Activated naive CD4-positive, alpha-beta T cell (primary cell): ENCODE results near the gene MEIOSIN.
A peak's percentile ranks its signal among the peaks of the same experiment; 100 is the strongest.

Source experiments
- DNase-seq, 4 experiments: peaks; one replicate each; lab custom pipeline; 2025; lab: John Stamatoyannopoulos, UW

MEIOSIN gene

DNA sequence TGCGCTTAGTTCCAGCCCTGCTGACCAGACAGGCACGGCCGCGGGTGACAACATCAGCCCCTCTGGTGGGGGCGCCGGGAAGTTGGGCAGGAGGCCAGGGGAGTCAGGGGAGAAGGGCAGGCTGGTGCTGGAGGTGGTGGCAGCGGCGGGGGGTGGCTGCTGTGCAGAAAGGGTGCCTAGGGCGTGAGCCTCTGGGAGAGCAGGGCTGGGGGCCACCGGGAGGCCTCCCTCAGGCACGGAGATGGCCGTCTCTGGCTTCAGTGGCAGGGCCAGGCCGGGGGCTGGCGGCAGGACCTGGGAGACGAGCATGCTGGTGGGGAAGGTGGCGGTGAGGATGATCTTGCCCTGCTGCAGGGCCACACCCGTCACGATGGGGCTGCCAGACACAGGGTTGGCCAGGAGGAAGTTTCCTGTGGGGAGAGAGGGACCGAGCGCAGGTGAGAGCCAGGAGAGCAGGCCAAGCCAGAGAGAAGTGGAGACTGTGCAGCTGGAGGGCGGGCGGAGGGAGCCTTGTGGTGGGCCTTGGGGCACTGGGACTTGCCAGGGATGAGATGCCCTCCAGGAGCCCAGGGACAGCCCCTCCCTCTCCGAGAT lies 32.6 kb downstream of the MEIOSIN start:
- DNase-seq = no peak

GRCh38 chr19:45766296-45766868 lies 33.1 kb downstream of the MEIOSIN start:
- no peak for DNase-seq

DNA sequence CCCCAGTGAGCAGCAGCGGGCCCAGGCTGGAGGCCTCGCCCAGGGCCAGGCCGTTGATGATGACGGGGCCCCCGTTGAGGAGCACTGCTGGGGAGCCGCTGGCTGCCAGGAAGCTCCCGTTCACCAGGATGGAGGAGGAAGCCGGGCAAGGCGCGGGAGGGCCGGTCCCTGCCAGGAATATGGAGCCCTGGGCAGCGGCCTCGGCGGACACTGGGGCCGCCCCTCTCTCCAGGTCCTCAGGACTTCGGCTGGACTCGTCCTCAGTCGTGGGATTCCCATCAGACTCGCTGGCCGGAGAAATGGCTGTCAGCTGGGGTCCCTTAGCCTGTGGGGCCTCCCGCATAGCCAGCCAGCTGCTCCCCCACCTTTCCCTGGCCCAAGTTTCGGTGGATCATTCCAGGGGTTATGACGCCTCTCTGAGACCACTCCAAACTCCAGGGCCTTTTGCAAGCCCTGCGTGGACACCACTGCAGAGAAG lies 33.7 kb downstream of the MEIOSIN start:
- no peak for DNase-seq

GRCh38 chr19:45767410-45767880 lies 34.2 kb downstream of the MEIOSIN start:
- no peak for DNase-seq

DNA sequence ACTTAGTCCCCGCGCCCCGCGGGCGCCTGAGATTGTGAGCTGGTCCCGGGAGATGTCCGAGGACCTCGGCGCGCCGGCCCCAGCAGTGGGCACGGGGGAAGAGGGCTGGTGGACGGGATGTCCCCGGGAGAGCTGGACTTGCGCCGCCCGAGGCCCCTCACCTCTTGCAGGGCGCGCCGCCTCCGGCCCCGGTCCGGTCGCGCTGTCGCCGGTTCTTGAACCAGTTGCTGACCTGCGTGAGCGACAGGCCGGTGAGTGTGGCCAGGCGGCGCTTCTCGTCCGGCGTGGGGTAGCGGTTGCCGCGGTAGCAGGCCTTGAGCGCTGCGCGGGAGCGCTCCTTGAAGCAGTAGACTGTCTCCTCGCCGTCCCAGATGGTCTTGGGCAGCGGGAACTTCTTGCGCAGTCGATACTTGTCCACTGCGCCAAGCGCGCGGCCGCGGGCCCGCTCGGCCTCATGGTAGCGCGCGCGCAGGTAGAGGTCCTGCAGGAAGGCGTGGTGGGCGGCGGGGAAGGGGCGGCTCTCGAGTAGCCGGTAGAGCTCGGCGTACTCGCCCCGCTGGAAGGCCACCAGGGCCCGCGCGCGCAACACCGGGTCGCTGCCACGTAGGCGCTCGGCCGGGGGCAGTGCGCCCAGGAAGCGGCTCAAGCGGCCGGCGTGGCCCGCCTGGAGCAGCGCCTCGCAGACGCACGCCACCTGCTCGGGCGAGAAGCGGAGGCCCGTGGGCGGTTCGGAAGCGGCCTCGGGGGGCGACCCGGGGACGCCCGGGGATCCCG lies 34.8 kb downstream of the MEIOSIN start:
- no peak for DNase-seq

DNA sequence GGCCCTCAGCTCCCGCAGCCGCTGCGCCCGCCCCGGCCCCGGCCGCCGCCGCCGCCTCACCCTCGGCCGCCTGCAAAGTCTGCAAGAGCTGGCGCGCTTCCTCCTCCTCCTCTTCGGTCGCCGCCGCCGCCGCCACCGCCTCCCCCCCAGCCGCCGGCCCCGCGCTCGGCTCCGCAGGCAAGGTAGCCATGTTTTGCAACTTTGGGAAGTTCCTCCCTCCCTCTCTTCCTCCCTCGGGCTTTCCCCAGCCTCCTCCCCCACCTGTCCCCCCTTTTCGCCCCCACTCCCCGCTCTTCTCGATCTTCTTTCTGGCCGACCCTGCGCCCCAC lies 35.4 kb downstream of the MEIOSIN start:
- peak in 1 of 4 experiments; percentile 22 for DNase-seq

DNA sequence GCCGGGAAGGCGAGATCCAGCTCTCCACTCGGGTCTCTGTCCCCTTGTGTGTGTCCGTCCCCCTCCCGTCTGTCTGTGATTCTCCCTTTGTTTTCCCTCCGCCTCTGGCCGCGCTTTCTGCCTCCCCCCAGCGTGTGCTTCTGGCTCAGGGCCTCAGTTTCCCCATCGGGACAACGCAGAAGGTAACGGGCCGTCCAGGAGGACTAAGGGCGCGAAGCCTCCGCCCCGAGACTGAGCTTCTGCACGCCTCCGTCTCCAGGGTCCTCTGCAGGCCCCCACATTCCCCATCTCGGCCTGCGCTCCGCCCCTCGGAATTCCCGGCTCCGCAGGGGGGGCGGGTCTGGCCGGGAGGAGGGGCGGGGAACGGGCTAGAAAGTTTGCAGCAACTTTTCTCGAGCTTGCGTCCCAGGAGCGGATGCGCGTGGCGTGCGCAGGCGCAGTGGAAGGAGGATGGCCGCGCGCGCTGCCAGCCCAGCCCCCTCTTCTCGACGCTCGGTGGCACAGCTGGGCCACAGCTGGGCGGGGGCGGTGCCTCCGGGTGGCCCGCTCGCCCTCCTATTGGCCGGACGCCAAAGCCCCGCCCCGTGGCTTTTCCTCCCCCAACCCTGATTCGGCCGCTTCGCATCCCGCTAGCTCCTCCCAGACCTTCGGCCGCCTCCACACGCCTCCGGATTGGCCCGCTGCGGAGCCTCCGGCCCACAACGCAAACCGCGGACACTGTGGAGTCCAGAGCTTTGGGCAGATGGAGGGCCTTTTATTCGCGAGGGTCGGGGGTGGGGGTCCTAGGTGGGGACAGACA lies 35.9 kb downstream of the MEIOSIN start, which contains the start of gene SIX5:
TSS of gene SIX5 (minus strand) at position 269 of the 799 bp plus-strand sequence. CDS start 408 bp downstream, outside the sequence.
- DNase-seq = peak; percentile 82 to 91 (median 86)

DNA sequence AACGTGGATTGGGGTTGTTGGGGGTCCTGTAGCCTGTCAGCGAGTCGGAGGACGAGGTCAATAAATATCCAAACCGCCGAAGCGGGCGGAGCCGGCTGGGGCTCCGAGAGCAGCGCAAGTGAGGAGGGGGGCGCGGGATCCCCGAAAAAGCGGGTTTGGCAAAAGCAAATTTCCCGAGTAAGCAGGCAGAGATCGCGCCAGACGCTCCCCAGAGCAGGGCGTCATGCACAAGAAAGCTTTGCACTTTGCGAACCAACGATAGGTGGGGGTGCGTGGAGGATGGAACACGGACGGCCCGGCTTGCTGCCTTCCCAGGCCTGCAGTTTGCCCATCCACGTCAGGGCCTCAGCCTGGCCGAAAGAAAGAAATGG lies 36.6 kb downstream of the MEIOSIN start:
- peak in 3 of 4 experiments; percentile 43 to 67 (median 63) for DNase-seq

DNA sequence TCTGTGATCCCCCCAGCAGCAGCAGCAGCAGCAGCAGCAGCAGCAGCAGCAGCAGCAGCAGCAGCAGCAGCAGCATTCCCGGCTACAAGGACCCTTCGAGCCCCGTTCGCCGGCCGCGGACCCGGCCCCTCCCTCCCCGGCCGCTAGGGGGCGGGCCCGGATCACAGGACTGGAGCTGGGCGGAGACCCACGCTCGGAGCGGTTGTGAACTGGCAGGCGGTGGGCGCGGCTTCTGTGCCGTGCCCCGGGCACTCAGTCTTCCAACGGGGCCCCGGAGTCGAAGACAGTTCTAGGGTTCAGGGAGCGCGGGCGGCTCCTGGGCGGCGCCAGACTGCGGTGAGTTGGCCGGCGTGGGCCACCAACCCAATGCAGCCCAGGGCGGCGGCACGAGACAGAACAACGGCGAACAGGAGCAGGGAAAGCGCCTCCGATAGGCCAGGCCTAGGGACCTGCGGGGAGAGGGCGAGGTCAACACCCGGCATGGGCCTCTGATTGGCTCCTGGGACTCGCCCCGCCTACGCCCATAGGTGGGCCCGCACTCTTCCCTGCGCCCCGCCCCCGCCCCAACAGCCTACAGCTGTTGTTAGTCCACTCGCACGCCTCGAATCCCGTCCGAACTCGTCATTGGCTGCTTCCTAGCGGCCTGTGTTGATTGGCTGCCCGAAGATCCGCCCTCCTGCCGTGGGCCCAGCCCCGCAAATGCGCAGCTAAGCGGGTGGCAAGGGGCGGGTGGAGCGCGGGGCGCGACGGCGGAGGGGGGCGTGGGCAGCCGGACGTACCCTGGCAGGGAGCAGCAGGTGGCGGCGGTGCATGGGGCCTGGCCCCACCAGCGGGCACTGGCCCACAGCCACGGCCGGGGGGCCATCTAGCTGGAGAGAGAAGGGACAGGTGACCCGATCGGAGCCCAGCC lies 37.2 kb downstream of the MEIOSIN start:
- peak; percentile 79 to 92 (median 86) for DNase-seq

GRCh38 chr19:45771311-45771933 lies 38.2 kb downstream of the MEIOSIN start:
- DNase-seq = no peak

DNA sequence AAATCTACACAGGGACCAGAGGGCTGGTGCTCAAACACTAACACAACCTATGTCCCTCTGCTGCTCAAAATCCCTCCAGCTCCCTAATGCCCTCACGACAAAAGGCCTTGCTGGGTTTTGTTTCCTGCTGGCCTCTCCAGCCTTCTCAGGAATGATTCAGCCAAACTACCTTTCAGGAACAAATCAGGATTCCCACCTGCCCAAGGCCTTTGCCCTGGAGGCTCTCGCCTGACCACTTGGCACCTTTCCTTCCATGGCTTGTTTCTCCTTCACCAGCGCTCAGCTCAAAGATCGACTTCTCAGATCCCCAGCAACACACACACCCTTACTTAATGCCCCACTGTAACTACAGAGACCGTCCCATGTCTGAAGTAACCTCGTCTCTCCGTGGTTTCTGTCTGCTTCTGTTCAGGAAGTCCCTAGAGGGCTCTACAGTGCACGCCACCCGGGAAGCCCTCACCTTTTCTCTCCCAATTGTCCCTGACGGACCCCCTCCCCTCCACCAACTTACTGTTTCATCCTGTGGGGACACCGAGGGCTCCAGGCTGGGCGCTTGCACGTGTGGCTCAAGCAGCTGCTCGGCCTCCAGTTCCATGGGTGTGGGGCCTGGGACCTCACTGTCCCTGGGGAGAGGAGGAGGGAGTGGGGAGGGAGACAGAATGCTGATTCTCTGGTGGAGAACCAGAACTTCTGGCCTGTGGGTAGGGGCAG lies 39.0 kb downstream of the MEIOSIN start:
- no peak for DNase-seq

DNA sequence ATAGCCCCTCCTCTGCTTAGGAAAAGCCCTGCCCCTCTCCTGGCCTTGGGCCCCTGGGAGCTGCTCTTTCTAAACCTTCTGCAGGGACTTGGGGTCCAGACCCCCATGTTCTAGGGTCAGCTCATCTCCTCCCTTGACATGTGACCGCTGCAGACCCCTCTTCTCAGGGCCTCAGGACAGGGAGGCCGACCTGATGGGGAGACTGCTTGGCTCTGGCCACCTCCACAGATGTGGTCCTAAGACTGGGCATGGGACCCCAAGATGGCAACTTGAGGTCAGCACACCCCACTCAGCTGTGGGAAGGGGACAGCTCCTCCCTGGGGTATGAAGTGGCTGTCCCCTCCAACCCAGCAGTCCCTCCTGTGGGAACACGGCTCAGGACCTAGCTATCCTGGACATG lies 39.7 kb downstream of the MEIOSIN start:
- DNase-seq = no peak

DNA sequence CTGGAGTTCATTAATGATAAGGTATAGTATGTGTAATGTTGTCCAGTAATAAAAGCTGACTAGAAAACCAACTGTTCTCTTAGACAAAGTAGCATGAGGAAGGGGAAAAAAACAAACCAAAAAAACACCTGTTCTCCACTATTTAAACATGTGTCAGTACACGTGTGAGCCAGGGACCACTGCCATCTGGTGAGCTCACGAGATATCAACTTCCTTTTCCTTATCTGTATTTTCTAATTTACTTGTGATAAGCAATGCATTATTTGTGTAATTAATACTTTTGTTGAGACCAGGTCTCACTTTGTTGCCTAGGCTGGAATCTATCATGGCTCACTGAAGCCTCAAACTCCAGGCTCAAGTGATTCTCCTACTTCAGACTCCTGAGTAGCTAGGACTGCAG lies 40.1 kb downstream of the MEIOSIN start:
- no peak for DNase-seq

GRCh38 chr19:45774765-45775164 lies 41.5 kb downstream of the MEIOSIN start:
- no peak for DNase-seq

- DNase-seq = no peak
These were observed 44.2 kb downstream of the MEIOSIN start for GRCh38 chr19:45777395-45777961.

DNA sequence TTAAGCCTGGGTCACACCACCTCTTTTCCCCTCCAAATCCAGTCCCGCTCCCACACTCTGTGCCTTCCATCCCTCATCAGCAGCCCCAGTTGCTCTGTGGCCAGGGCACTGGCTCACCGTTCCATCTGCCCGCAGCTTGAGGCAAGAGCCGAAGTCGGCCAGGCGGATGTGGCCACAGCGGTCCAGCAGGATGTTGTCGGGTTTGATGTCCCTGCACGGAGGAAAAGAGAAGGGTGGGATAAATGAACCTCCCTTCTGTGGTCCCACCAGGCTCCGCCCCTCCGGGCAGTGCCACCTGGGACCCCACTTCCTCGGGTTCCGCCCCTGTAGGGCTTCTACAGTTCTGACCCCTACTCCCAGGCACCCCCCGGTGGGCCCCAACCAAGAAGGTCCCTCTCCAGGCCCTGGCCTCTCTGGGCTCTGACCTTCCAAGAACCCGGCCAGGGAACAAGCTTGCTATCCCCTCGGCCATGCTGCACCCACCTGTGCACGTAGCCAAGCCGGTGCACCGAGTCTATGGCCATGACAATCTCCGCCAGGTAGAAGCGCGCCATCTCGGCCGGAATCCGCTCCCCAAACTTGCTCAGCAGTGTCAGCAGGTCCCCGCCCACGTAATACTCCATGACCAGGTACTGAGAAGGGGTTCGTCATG lies 44.9 kb downstream of the MEIOSIN start:
- no peak for DNase-seq

DNA sequence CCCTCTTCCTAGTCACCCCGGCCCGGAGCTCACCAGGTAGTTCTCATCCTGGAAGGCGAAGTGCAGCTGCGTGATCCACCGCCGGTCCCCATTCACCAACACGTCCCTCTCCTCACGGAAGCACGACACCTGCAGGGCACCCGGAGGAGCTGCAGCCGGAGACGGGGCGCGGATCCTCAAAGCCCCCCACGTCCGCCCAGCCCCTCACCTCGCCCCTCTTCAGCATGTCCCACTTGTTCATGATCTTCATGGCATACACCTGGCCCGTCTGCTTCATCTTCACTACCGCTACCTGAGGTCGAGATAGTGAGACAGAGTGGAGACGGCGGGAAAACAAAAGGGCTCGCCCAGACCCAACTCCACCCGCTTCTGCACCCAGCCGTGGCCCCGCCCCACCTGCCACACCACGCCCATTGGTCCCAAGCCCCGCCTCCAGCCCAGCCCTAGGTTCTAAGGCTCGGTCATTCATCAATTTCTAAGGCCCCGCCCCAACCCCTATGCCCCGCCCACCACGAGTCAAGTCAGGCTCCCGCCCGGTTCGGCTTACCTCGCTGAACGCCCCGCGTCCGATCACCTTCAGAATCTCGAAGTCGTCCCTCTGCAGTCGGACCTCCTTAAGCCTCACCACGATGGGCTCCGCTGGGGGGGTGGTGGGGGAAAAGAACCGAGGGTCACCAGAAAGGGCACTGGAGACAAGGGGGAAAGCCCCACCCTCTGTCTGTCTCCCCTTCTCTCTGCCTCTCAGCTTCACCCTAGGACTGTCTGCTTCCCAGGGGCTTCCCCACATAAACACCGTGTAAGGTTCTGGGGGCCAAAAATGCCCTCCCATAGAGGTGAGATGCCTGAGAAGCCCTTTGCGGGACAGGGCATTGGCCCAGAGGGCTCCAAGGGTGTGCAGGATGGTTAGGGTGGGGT lies 46.2 kb downstream of the MEIOSIN start:
- peak; percentile 38 to 77 (median 58) for DNase-seq

GRCh38 chr19:45780146-45780447 lies 46.9 kb downstream of the MEIOSIN start:
- no peak for DNase-seq
